A673 (cell line): Measurements from ENCODE around the gene GLB1L2. TPM values are rescaled to one million over a fixed set of nuclear protein-coding genes. Genes with fewer than 3 reads are reported as not detected.

Experiments used
- BruUV-seq: library from RNA; stranded (reverse); fragments of 400-500 nt; replicated peaks from 2 replicates; lab custom pipeline; 2021; lab: Mats Ljungman, UMichigan
- CTCF ChIA-PET: fragments of 300-600 bp; sonication (Branson Sonifier 250); formaldehyde crosslinking; loops from one replicate; lab custom pipeline; 2022; ENCODE audit warnings: antibody characterized with exemption; lab: Charles Lee
- POLR2A ChIA-PET: fragments of 300-600 bp; sonication (Branson Sonifier 250); formaldehyde crosslinking; loops from one replicate; lab custom pipeline; 2022; ENCODE audit warnings: antibody characterized with exemption; ENCODE audit not compliant: low non-redundant PET; lab: Charles Lee
- DNase-seq: peaks from one replicate; pipeline ENCODE4 v3.0.0-alpha.2; 2015; ENCODE audit warnings: low spot score
- H3K27ac ChIP-seq: fragments of 200-600 bp; sonication (generic); 2 replicates; pipeline ENCODE4 v1.5.1; 2016; ENCODE audit warnings: mixed run types, low read depth, mild to moderate bottlenecking, mixed read lengths, antibody characterized with exemption, low read length; ENCODE audit not compliant: poor library complexity, severe bottlenecking
- H3K27me3 ChIP-seq: fragments of 200-600 bp; sonication (generic); replicated peaks from 2 replicates; pipeline ENCODE4 v1.6.1; 2017; ENCODE audit warnings: mixed run types, low read depth, mild to moderate bottlenecking, mixed read lengths, antibody characterized with exemption, low read length; ENCODE audit not compliant: insufficient read depth, poor library complexity
- H3K36me3 ChIP-seq: fragments of 200-600 bp; sonication (generic); 2 replicates; pipeline ENCODE4 v1.6.1; 2016; ENCODE audit warnings: mixed run types, mild to moderate bottlenecking, mixed read lengths, antibody characterized with exemption, low read length; ENCODE audit not compliant: insufficient read depth, poor library complexity, severe bottlenecking
- H3K4me1 ChIP-seq: fragments of 200-600 bp; sonication (generic); 2 replicates; pipeline ENCODE4 v1.6.1; 2017; ENCODE audit warnings: mixed run types, mild to moderate bottlenecking, mixed read lengths, antibody characterized with exemption, low read length; ENCODE audit not compliant: insufficient read depth, poor library complexity, severe bottlenecking
- H3K4me3 ChIP-seq: fragments of 200-600 bp; sonication (generic); 2 replicates; pipeline ENCODE4 v1.5.1; 2016; ENCODE audit warnings: low read depth, mixed run types, mild to moderate bottlenecking, mixed read lengths, low read length; ENCODE audit not compliant: poor library complexity, severe bottlenecking
- H3K9me3 ChIP-seq: fragments of 200-600 bp; sonication (generic); 2 replicates; pipeline ENCODE4 v1.6.1; 2016; ENCODE audit warnings: mixed run types, low read depth, mild to moderate bottlenecking, mixed read lengths, antibody characterized with exemption, low read length; ENCODE audit not compliant: poor library complexity, severe bottlenecking
- EZH2 ChIP-seq: fragments of 200-600 bp; sonication (generic); IDR thresholded peaks from 2 replicates; pipeline ENCODE4 v1.6.1; 2017; ENCODE audit warnings: borderline replicate concordance, low read depth, mild to moderate bottlenecking, mixed read lengths, antibody characterized with exemption, low read length; ENCODE audit not compliant: poor library complexity, severe bottlenecking
- intact Hi-C: fragments of 100-400 bp; cut with micrococcal nuclease; formaldehyde crosslinking; loops from one replicate; pipeline ENCODE4 v1.10.0; 2022; ENCODE audit not compliant: unreplicated experiment
- total RNA-seq: library from RNA; stranded (reverse); gene quantifications from 2 replicates; pipeline ENCODE4 v1.2.3, GENCODE V29; 2021
- TF ChIP-seq, protein P1 (sequence below): fragments of 300-800, 200-600 bp; sonication (generic); conservative IDR thresholded peaks from 2 replicates; pipeline ENCODE4 v1.5.1; 2017; ENCODE audit warnings: low read depth, mild to moderate bottlenecking, antibody characterized with exemption, low read length, moderate library complexity, mixed read lengths

Gene GLB1L2
- total RNA-seq, 1 experiment from 2014 or later = 22.6 TPM

DNA sequence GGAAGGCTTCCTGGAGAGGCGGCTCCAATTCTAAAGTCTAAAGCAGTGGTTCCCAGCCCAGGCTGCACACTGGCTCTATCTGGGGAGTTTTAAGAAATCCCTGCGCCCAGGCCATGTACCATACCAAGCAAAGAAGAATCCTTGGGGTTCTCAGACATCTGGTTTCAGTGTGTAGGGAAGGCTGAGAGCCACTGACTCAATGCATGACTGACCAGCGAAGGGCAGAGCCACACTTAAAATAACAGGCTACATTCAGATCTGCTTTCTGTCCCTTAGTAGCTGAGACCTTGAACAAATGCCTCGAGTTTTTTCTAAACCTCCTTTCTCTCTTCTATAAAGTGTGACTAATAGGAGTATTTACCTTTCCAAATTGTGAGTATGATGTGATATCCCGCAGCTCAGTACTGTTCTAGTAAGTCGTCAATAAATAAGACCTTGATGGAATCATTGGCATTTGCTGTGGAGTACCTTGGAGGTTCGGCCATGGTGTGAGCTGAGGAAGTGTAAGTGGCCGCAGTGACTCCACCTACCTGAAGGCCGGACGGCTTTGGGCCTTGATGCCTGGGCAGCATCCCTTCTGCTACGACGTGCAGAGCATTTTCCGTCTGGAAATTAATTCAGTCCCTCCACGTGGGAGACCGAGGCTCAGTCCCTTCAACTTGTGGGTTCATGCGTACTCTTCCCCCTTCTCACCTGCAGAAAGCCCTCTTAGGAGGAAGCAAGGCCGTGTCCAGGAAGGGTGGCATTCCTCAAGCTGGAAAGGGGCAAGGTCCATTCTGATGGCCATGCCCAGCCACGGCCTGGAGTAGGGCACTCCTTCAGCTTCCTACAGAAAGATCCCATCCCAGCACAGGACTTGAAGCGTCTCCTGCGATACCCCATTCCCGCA, 25.1 kb downstream of the GLB1L2 start:
- H3K9me3 ChIP-seq = no peaks in the 10 kb centered on the region
- ChIA-PET POLR2A (no interaction called here), CTCF (interaction anchor here (0.7 kb wide), 1 partner anchor 596 kb away, joined by 3 read pairs; no protein-coding TSS in a partner anchor)
- no peak overlapping the region for H3K4me3 ChIP-seq
- intact Hi-C loops = no loop called here
- BruUV-seq = no TSS peak
- H3K36me3 ChIP-seq = no peaks in the 10 kb centered on the region
- no peaks in the 10 kb centered on the region for H3K27me3 ChIP-seq
- no peaks in the 10 kb centered on the region for H3K4me1 ChIP-seq
- no peak overlapping the region for H3K27ac ChIP-seq
- DNase-seq = no peak
- TF ChIP-seq, protein P1, sequence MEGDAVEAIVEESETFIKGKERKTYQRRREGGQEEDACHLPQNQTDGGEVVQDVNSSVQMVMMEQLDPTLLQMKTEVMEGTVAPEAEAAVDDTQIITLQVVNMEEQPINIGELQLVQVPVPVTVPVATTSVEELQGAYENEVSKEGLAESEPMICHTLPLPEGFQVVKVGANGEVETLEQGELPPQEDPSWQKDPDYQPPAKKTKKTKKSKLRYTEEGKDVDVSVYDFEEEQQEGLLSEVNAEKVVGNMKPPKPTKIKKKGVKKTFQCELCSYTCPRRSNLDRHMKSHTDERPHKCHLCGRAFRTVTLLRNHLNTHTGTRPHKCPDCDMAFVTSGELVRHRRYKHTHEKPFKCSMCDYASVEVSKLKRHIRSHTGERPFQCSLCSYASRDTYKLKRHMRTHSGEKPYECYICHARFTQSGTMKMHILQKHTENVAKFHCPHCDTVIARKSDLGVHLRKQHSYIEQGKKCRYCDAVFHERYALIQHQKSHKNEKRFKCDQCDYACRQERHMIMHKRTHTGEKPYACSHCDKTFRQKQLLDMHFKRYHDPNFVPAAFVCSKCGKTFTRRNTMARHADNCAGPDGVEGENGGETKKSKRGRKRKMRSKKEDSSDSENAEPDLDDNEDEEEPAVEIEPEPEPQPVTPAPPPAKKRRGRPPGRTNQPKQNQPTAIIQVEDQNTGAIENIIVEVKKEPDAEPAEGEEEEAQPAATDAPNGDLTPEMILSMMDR = no peak
- no peak for TF ChIP-seq EZH2

DNA sequence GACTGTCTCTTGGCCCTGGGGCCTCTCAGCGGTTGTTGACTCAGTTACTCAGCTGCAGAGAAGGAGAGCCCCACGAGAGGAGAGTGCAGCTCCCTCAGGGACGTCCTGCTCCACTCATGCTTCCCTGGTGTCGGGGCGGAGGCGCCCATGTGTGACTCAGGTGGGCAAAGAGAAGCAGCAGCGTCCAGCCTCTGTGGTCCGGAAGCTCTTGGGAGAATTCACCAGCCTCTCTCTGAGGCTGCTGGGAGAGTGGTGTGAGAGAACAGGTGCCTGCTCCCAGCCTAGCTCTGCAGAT, 25.7 kb downstream of the GLB1L2 start:
- Histone ChIP-seq H3K36me3 (no peaks in the 10 kb centered on the region), H3K9me3 (no peaks in the 10 kb centered on the region), H3K27ac (no peak overlapping the region), H3K27me3 (no peaks in the 10 kb centered on the region), H3K4me3 (no peak overlapping the region), H3K4me1 (no peaks in the 10 kb centered on the region)
- TF ChIP-seq EZH2 = no peak
- TF ChIP-seq, protein P1 = no peak
- intact Hi-C loops = no loop called here
- ChIA-PET POLR2A (no interaction called here), CTCF (no interaction called here)
- DNase-seq = no peak
- no TSS peak for BruUV-seq

DNA sequence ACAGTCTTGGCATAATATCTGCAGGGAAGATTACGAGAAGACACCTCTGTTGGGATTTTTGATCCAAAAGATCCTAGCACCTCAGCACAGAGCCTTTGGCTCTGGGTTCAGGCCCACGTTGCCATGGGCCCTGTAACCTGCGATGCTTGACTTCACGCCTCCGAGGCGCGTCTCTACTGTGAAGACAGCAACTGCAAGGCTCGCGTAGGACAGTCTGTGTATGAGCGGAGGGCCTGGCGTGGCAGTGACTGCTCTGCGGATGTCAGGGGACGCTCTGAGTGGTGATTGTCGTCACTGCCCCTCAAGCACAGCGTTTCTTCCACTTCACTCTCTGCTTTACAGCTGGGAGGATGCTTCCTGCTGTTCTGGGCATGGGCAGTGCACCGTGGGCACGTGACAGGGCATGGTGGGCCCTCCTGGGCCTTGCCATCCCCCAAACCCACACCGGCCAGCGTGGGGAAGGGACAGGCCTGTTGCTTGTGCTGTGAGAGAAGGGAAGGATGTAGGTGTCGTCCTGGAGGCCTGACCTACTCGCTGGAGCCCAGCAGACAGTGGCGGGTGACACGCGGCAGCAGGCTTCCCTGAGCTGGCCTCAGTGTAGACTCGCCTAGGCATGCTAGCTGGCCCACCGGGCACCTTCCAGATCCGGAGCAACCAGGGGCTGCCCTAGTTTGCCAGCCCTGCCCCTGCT, 26.5 kb downstream of the GLB1L2 start:
- POLR2A ChIA-PET = no interaction called here
- no TSS peak for BruUV-seq
- no peak for DNase-seq
- Histone ChIP-seq H3K36me3 (no peaks in the 10 kb centered on the region), H3K27ac (no peak overlapping the region), H3K27me3 (no peaks in the 10 kb centered on the region), H3K4me3 (no peak overlapping the region), H3K9me3 (no peaks in the 10 kb centered on the region), H3K4me1 (no peaks in the 10 kb centered on the region)
- TF ChIP-seq, protein P1 = no peak
- TF ChIP-seq EZH2 = no peak
- intact Hi-C loops = no loop called here
- CTCF ChIA-PET = no interaction called here
